SJCRH30 (cell line): ENCODE measurements around the gene CSTF3. TPM values are rescaled to one million over a fixed set of nuclear protein-coding genes. Genes with fewer than 3 reads are reported as not detected.

Source experiments
- DNase-seq, 2 experiments: peaks; one replicate each; pipeline ENCODE4 v3.0.0-alpha.2; 2015 to 2020
- H3K27ac ChIP-seq: fragments of 250-450 bp; sonication (Bioruptor Pico); 2 replicates; pipeline ENCODE4 v1.5.1; 2020; ENCODE audit warnings: mild to moderate bottlenecking, moderate library complexity
- H3K27me3 ChIP-seq: fragments of 250-450 bp; sonication (Bioruptor Pico); 2 replicates; pipeline ENCODE4 v1.5.1; 2020; ENCODE audit warnings: mild to moderate bottlenecking, moderate library complexity
- H3K36me3 ChIP-seq: fragments of 250-450 bp; sonication (Bioruptor Pico); 2 replicates; pipeline ENCODE4 v1.5.1; 2020; ENCODE audit warnings: mild to moderate bottlenecking, moderate library complexity
- H3K4me1 ChIP-seq: fragments of 250-450 bp; sonication (Bioruptor Pico); 2 replicates; pipeline ENCODE4 v1.5.1; 2020; ENCODE audit warnings: mild to moderate bottlenecking, moderate library complexity
- H3K4me3 ChIP-seq: fragments of 250-450 bp; sonication (Bioruptor Pico); 2 replicates; pipeline ENCODE4 v1.5.1; 2020; ENCODE audit warnings: mild to moderate bottlenecking, moderate library complexity
- H3K9me3 ChIP-seq: fragments of 250-450 bp; sonication (Bioruptor Pico); replicated peaks from 2 replicates; pipeline ENCODE4 v1.5.1; 2020; ENCODE audit warnings: mild to moderate bottlenecking, moderate library complexity
- total RNA-seq: library from RNA; depleted of rRNA; stranded (reverse); fragments of >200 nt; shearing (Covaris generic); gene quantifications from 2 replicates; pipeline ENCODE4 v1.2.3, GENCODE V29; 2014

Gene CSTF3
- total RNA-seq, 1 experiment from 2014 or later = 56.1 TPM

- H3K27me3 ChIP-seq = no peaks in the 10 kb centered on the region
- no peak for DNase-seq
- no peak overlapping the region for H3K4me3 ChIP-seq
- no peaks in the 10 kb centered on the region for H3K4me1 ChIP-seq
- H3K27ac ChIP-seq = no peak overlapping the region
- H3K36me3 ChIP-seq = peaks cover 27% of the 10 kb centered on the region
- H3K9me3 ChIP-seq = no peaks in the 10 kb centered on the region
These were observed 77.4 kb downstream of the CSTF3 start for GRCh38 chr11:33083918-33084317.

- Histone ChIP-seq H3K4me1 (no peaks in the 10 kb centered on the region), H3K4me3 (no peak overlapping the region), H3K27ac (no peak overlapping the region), H3K9me3 (no peaks in the 10 kb centered on the region), H3K27me3 (no peaks in the 10 kb centered on the region), H3K36me3 (peaks cover 24% of the 10 kb centered on the region)
- no peak for DNase-seq
These were observed 88.8 kb downstream of the CSTF3 start for GRCh38 chr11:33072465-33072864.

- no peak for DNase-seq
These were observed 92.5 kb downstream of the CSTF3 start for GRCh38 chr11:33068611-33069340.

DNA sequence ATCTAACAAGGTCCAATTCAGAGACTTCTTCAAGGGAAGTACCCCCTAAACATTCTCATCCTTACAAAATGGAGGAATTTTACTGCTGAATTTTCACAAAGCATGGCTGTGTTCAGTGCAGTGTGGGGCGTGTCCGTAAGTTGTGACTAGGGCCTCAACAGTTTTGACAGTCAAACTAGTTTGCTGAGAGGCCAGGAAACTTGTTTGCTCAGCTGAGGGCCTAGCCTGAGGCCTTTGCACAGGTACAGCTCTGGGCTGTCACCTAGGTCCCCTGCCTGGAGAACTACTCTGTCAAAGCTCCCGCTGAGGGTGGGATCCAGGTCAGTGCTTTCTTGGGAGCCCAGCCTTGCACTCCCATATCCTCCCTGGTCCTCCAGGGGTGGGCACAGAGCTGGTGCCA is 94.0 kb downstream of the CSTF3 start:
- Histone ChIP-seq H3K4me3 (no peak overlapping the region), H3K27ac (no peak overlapping the region), H3K9me3 (no peaks in the 10 kb centered on the region), H3K27me3 (no peaks in the 10 kb centered on the region), H3K36me3 (peaks cover 4% of the 10 kb centered on the region), H3K4me1 (no peaks in the 10 kb centered on the region)
- no peak for DNase-seq

More at GRCh38 chr11:33068611-33069340, 92.5 kb downstream of the CSTF3 start:
- no peak overlapping the region for H3K27ac ChIP-seq
- H3K4me1 ChIP-seq = no peaks in the 10 kb centered on the region
- no peak overlapping the region for H3K4me3 ChIP-seq
- H3K27me3 ChIP-seq = no peaks in the 10 kb centered on the region
- peaks cover 5% of the 10 kb centered on the region for H3K36me3 ChIP-seq
- H3K9me3 ChIP-seq = no peaks in the 10 kb centered on the region

- Histone ChIP-seq H3K4me1 (peaks cover 1% of the 10 kb centered on the region), H3K36me3 (peaks cover 5% of the 10 kb centered on the region), H3K27me3 (no peaks in the 10 kb centered on the region), H3K4me3 (no peak overlapping the region), H3K9me3 (no peaks in the 10 kb centered on the region), H3K27ac (no peak overlapping the region)
- DNase-seq = peak; percentile 53 to 72
These were observed 95.7 kb downstream of the CSTF3 start for GRCh38 chr11:33065445-33066178.

- DNase-seq = no peak
- no peak overlapping the region for H3K27ac ChIP-seq
- H3K4me3 ChIP-seq = no peak overlapping the region
- H3K27me3 ChIP-seq = no peaks in the 10 kb centered on the region
- peaks cover 9% of the 10 kb centered on the region for H3K4me1 ChIP-seq
- no peaks in the 10 kb centered on the region for H3K9me3 ChIP-seq
- peaks cover 5% of the 10 kb centered on the region for H3K36me3 ChIP-seq
These were observed 96.4 kb downstream of the CSTF3 start for GRCh38 chr11:33064866-33065265.

DNA sequence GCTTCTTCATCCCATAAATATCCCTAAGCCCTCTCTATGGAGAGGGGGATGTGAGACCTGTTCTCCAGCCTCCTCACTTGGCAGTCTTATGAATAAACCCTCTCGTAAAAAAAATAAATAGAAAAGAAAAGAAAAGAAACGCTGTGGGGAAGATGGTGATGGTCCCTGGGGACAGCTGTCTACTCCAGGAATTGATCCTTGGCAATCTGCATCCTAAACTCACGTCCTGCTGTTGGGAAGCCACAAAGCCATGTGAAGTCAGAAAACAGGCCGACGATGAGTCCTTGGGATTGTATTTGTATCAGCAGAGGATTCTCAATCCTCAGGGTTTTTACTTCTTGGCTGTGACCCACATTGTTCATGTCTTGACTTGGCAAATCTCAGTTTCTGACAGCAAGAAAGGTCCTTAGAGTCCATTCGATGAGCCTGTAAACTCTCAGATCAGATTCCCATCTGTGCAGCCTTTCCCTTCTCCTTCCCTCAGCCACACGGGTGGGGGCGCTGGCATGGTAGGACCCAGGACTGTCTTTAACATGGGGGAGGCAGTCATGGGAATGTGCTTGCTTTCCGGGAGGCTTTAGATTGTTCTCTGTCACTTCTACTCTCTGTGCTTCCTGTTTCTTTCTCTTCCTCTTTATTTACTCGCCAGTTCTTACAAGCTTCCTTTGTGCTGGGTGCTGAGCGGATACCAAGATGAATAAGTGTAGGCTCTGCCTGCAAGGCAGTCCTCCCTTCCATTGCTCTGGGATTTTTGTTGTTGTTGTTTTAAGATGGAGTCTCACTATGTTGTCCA is 97.1 kb downstream of the CSTF3 start:
- peaks cover 9% of the 10 kb centered on the region for H3K4me1 ChIP-seq
- no peaks in the 10 kb centered on the region for H3K27me3 ChIP-seq
- H3K4me3 ChIP-seq = no peak overlapping the region
- no peak for DNase-seq
- no peak overlapping the region for H3K27ac ChIP-seq
- peaks cover 5% of the 10 kb centered on the region for H3K36me3 ChIP-seq
- H3K9me3 ChIP-seq = no peaks in the 10 kb centered on the region

DNA sequence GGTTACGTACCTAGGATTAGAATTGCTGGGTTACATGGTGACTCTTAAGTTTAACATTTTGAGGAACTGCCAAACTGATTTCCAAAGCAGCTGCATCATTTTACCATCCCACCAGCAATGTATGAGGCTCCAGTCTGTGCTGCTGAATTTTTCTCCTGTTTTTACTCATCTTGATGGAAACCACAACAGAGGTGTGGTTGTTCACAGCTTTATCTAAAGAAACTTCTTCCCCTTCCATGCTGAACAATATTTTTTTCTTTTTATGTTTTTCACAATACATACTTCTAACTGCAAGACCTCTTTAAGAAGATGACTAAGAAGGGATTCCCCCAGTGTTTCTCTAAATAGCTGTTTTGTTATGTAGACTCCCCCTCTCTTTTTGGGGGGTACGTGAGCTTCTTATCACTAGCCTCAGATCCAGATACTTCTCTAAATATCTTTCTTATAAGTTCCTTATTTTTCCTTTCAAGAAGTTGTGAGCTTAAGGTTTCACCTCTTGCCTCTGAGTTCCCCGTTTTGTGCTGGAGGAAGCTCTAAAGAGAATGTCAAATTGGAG is 97.9 kb downstream of the CSTF3 start:
- DNase-seq = no peak
- Histone ChIP-seq H3K27ac (no peak overlapping the region), H3K36me3 (peaks cover 9% of the 10 kb centered on the region), H3K27me3 (no peaks in the 10 kb centered on the region), H3K4me1 (peaks cover 9% of the 10 kb centered on the region), H3K9me3 (no peaks in the 10 kb centered on the region), H3K4me3 (no peak overlapping the region)

DNA sequence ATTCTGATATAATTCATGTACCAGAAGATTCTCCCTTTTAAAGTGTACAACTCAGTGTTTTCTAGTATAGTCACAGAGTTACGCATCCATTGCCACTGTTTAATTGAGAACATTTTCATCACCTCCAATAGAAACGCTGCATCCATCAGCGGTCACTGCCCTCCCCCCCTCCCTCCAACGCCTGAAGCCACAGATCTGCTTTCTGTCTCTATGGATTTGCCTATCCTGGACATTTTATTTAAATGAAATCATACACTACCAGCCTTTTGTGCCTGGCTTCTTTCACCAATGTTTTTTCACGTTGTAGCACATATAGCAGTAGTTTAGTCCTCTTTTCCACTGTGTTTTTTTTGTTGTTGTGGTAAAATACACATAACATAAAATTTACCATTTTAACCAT is 99.1 kb downstream of the CSTF3 start:
- DNase-seq = no peak
- Histone ChIP-seq H3K4me3 (no peak overlapping the region), H3K27ac (no peak overlapping the region), H3K9me3 (no peaks in the 10 kb centered on the region), H3K27me3 (no peaks in the 10 kb centered on the region), H3K4me1 (peaks cover 9% of the 10 kb centered on the region), H3K36me3 (peaks cover 16% of the 10 kb centered on the region)

- Histone ChIP-seq H3K27me3 (no peaks in the 10 kb centered on the region), H3K4me1 (peaks cover 9% of the 10 kb centered on the region), H3K4me3 (no peak overlapping the region), H3K9me3 (no peaks in the 10 kb centered on the region), H3K36me3 (peaks cover 16% of the 10 kb centered on the region), H3K27ac (no peak overlapping the region)
- peak; percentile 39 to 64 for DNase-seq
These were observed 101.0 kb downstream of the CSTF3 start for GRCh38 chr11:33060271-33060670.

DNA sequence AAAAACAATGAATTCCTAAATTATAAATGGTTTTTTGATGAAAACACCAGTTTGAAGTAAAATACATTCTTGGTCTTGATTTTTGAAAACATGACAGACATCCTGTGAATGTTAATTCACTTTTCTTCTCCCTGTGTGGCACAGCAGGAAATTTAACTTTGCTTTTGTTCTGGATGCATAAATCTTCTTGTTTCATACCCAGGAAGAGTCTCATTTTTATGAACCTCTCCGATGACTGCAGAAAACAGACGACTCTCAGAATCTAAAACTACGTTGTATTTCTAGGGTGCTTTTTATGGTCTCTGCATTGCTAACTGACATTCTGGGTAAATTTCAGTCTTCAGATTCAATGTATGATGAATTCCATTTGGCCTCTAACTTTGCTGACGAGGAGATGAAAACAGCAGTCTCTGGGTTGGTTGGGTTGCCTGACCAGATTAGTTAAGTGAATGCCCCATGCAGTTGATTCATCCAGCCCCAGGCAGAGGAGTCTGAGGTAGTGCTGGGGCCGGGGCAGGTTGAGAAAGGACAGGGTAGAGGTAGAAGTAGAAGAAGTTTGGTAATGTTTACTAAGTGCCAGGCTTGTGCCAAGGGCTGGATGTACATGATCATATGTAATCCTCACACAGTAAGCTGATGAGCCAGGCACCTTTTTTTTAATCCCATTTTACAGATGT is 101.8 kb downstream of the CSTF3 start:
- no peak overlapping the region for H3K4me3 ChIP-seq
- no peak overlapping the region for H3K27ac ChIP-seq
- DNase-seq = no peak
- H3K4me1 ChIP-seq = peaks cover 9% of the 10 kb centered on the region
- no peaks in the 10 kb centered on the region for H3K9me3 ChIP-seq
- H3K36me3 ChIP-seq = peaks cover 18% of the 10 kb centered on the region
- H3K27me3 ChIP-seq = no peaks in the 10 kb centered on the region

DNA sequence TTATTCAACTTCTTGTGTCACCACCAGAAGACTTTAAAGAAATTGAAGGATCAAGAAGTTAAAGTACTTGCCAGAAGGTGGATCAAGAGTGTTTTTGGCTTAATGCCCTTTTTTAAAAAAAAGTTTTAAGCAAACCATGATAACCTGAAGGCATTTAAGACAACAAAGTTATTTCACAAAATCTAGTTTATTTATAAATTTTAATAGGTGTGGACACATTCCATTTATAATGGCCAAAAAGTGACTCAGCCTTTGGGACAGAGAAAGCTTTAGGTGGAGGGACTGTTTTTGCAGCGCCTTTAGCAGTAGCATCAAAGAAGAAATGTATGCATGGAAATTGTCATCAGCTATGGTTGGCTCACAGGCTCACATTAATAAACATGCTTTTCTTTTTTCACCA is 104.0 kb downstream of the CSTF3 start:
- Histone ChIP-seq H3K27ac (no peak overlapping the region), H3K9me3 (no peaks in the 10 kb centered on the region), H3K27me3 (no peaks in the 10 kb centered on the region), H3K36me3 (peaks cover 16% of the 10 kb centered on the region), H3K4me3 (no peak overlapping the region), H3K4me1 (peaks cover 9% of the 10 kb centered on the region)
- no peak for DNase-seq

DNA sequence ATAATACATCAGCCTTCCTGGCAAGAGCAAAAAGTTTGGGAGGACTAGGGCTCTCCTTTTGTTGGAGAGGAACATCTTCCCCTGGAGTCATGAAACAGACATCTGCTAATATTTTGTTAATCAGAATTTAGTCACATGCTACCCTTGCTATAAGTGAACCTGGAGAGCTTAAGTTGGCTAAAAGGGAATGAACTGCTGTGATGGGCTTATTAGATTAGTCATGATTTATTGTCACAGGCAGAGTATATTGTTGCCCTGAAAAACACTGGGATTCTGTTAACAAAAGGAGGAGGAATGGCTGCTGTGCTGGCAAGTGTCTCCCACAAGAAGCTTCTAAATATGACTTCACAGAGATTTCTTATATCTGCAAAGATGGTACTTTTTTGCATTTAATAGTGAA is 105.9 kb downstream of the CSTF3 start:
- Histone ChIP-seq H3K36me3 (peaks cover 16% of the 10 kb centered on the region), H3K9me3 (no peaks in the 10 kb centered on the region), H3K4me3 (no peak overlapping the region), H3K27ac (no peak overlapping the region), H3K4me1 (peaks cover 6% of the 10 kb centered on the region), H3K27me3 (no peaks in the 10 kb centered on the region)
- no peak for DNase-seq

DNA sequence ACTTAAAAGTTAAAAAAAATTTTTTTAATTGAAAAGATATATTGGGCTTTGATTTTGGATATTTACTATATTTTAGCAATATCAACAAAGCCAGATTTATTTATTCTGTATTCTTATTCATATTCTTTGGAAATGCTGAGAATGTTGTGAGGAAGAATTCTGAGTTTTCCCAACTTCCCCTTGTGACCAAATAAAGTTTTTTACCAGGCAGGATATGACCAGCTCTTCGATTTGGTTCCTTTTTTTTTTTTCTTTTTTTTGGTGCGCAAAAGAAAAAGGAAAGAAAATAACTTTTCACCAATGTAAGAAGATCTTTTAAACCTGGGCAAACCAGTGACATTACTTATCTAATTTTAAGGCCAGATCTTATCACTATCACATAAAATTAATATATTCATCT is 109.0 kb downstream of the CSTF3 start:
- no peak overlapping the region for H3K27ac ChIP-seq
- no peaks in the 10 kb centered on the region for H3K4me1 ChIP-seq
- H3K9me3 ChIP-seq = no peaks in the 10 kb centered on the region
- no peak overlapping the region for H3K4me3 ChIP-seq
- H3K27me3 ChIP-seq = no peaks in the 10 kb centered on the region
- no peak for DNase-seq
- peaks cover 7% of the 10 kb centered on the region for H3K36me3 ChIP-seq
